Ectodermal cell (in vitro differentiated cells): ENCODE results near the gene USP17L27. TPM values are rescaled to one million over a fixed set of nuclear protein-coding genes. Genes with fewer than 3 reads are reported as not detected.
"Not testable (repeated sequence)": the region's sequence is repeated elsewhere in the genome, so short reads cannot be mapped to it uniquely, and the experiment has no call there.

Experiments used
- H3K27ac ChIP-seq: 2 replicates; pipeline ENCODE4 v1.7.0; 2013; ENCODE audit warnings: mild to moderate bottlenecking, low read depth, low read length; ENCODE audit not compliant: insufficient read depth, poor library complexity, severe bottlenecking
- H3K27me3 ChIP-seq: 2 replicates; pipeline ENCODE4 v1.7.0; 2013; ENCODE audit warnings: mild to moderate bottlenecking, low read length; ENCODE audit not compliant: insufficient read depth, control insufficient read depth, poor library complexity, severe bottlenecking
- H3K36me3 ChIP-seq: one replicate; pipeline ENCODE4 v1.7.0; 2013; ENCODE audit warnings: low read length; ENCODE audit not compliant: control insufficient read depth, insufficient read depth
- H3K4me1 ChIP-seq: one replicate; pipeline ENCODE4 v1.7.0; 2013; ENCODE audit warnings: low read length; ENCODE audit not compliant: control insufficient read depth, insufficient read depth
- H3K4me3 ChIP-seq: 2 replicates; pipeline ENCODE4 v1.7.0; 2013; ENCODE audit warnings: low read depth, low read length, control low read depth; ENCODE audit not compliant: insufficient read depth
- H3K9me3 ChIP-seq: 2 replicates; pipeline ENCODE4 v1.7.0; 2013; ENCODE audit warnings: mild to moderate bottlenecking, low read length, moderate library complexity; ENCODE audit not compliant: control insufficient read depth
- WGBS, 2 experiments: methylation state at CpG; one replicate each; pipeline ENCODE4 v1.1.7; 2013; ENCODE audit warnings: missing lambda C conversion rate in 2 of 2; 5-methylcytosine and 5-hydroxymethylcytosine counted together
- polyA plus RNA-seq, 4 experiments: library from polyadenylated mRNA; stranded (reverse); fragments of 50-300 nt; gene quantifications; one replicate each; pipeline ENCODE4 v1.2.3, GENCODE V29; 2013

The USP17L27 gene
- polyA plus RNA-seq (2013, experiment 1 of 4) = not detected
- not detected for polyA plus RNA-seq (2013, experiment 2 of 4)
- not detected for polyA plus RNA-seq (2013, experiment 3 of 4)
- not detected for polyA plus RNA-seq (2013, experiment 4 of 4)

GRCh38 chr4:9343848-9344247 is at the start of gene USP17L27:
Gene USP17L27, plus strand, starts transcription at chr4:9344148. Its CDS starts 0 bp downstream, at chr4:9344148.
- H3K27ac ChIP-seq, H3K4me3 ChIP-seq: not testable (repeated sequence)
- WGBS, 2 experiments = no CpG with 5 or more reads among the region's 15 CpGs

GRCh38 chr4:9324191-9324590 is 19.8 kb upstream of the USP17L27 start:
- H3K27me3 ChIP-seq, H3K4me3 ChIP-seq, H3K27ac ChIP-seq, H3K36me3 ChIP-seq, H3K4me1 ChIP-seq, H3K9me3 ChIP-seq: not testable (repeated sequence)
- 71 to 82% methylated on average over 1 of the region's 13 CpGs for WGBS, 2 experiments

More at GRCh38 chr4:9343848-9344247, at the start of gene USP17L27:
- not testable (repeated sequence) for H3K4me1 ChIP-seq, H3K9me3 ChIP-seq, H3K27me3 ChIP-seq, H3K36me3 ChIP-seq

- not testable (repeated sequence) for H3K36me3 ChIP-seq, H3K9me3 ChIP-seq, H3K4me1 ChIP-seq, H3K27ac ChIP-seq, H3K4me3 ChIP-seq, H3K27me3 ChIP-seq
- no CpG with 5 or more reads among the region's 15 CpGs for WGBS, 2 experiments
Measured at GRCh38 chr4:9324865-9325264, 19.1 kb upstream of the USP17L27 start, which contains the start of gene USP17L24. Gene USP17L24, plus strand, starts transcription at chr4:9325165. Its CDS starts 0 bp downstream, at chr4:9325165.

- not testable (repeated sequence) for H3K27ac ChIP-seq, H3K9me3 ChIP-seq, H3K4me3 ChIP-seq, H3K4me1 ChIP-seq, H3K36me3 ChIP-seq, H3K27me3 ChIP-seq
- no CpG with 5 or more reads among the region's 15 CpGs for WGBS, 2 experiments
Measured at GRCh38 chr4:9329611-9330010, 14.3 kb upstream of the USP17L27 start, which contains the start of gene USP17L25. Gene USP17L25, plus strand, starts transcription at chr4:9329911. Its CDS starts 0 bp downstream, at chr4:9329911.

- not testable (repeated sequence) for H3K9me3 ChIP-seq, H3K27ac ChIP-seq, H3K27me3 ChIP-seq, H3K36me3 ChIP-seq, H3K4me3 ChIP-seq, H3K4me1 ChIP-seq
- no CpG with 5 or more reads among the region's 15 CpGs for WGBS, 2 experiments
Measured at GRCh38 chr4:9334358-9334757, 9.6 kb upstream of the USP17L27 start, which contains the start of gene USP17L26. Gene USP17L26, plus strand, starts transcription at chr4:9334658. Its CDS starts 0 bp downstream, at chr4:9334658.

- no CpG with 5 or more reads among the region's 15 CpGs for WGBS, 2 experiments
- not testable (repeated sequence) for H3K27ac ChIP-seq
Measured at GRCh38 chr4:9339103-9339502, 4.8 kb upstream of the USP17L27 start, which contains the start of gene USP17L5. Gene USP17L5, plus strand, starts transcription at chr4:9339403. Its CDS starts 0 bp downstream, at chr4:9339403.

GRCh38 chr4:9348593-9348992 is 4.6 kb downstream of the USP17L27 start, which contains the start of gene USP17L28:
Gene USP17L28, plus strand, starts transcription at chr4:9348893. Its CDS starts 0 bp downstream, at chr4:9348893.
- not testable (repeated sequence) for H3K36me3 ChIP-seq, H3K4me3 ChIP-seq, H3K4me1 ChIP-seq, H3K9me3 ChIP-seq, H3K27ac ChIP-seq, H3K27me3 ChIP-seq
- no CpG with 5 or more reads among the region's 15 CpGs for WGBS, 2 experiments

More at GRCh38 chr4:9339103-9339502, 4.8 kb upstream of the USP17L27 start, which contains the start of gene USP17L5:
- H3K9me3 ChIP-seq, H3K27me3 ChIP-seq, H3K4me3 ChIP-seq, H3K4me1 ChIP-seq, H3K36me3 ChIP-seq: not testable (repeated sequence)

- H3K27ac ChIP-seq, H3K36me3 ChIP-seq, H3K4me3 ChIP-seq, H3K9me3 ChIP-seq, H3K27me3 ChIP-seq, H3K4me1 ChIP-seq: not testable (repeated sequence)
- no CpG with 5 or more reads among the region's 18 CpGs for WGBS, 2 experiments
Measured at GRCh38 chr4:9350866-9351265, 6.9 kb downstream of the USP17L27 start.

GRCh38 chr4:9353338-9353737 is 9.4 kb downstream of the USP17L27 start, which contains the start of gene USP17L29:
Gene USP17L29, plus strand, starts transcription at chr4:9353638. Its CDS starts 0 bp downstream, at chr4:9353638.
- WGBS, 2 experiments = no CpG with 5 or more reads among the region's 15 CpGs
- not testable (repeated sequence) for H3K4me3 ChIP-seq, H3K9me3 ChIP-seq, H3K36me3 ChIP-seq, H3K27ac ChIP-seq, H3K27me3 ChIP-seq, H3K4me1 ChIP-seq

GRCh38 chr4:9362829-9363228 is 18.9 kb downstream of the USP17L27 start, which contains the start of gene USP17L30:
Gene USP17L30, plus strand, starts transcription at chr4:9363129. Its CDS starts 0 bp downstream, at chr4:9363129.
- not testable (repeated sequence) for H3K9me3 ChIP-seq, H3K27me3 ChIP-seq, H3K36me3 ChIP-seq, H3K27ac ChIP-seq, H3K4me1 ChIP-seq, H3K4me3 ChIP-seq
- no CpG with 5 or more reads among the region's 15 CpGs for WGBS, 2 experiments
